GM04504 (cell line): ENCODE results near the gene AGBL4.

Experiments
- DNase-seq: peaks from one replicate; pipeline ENCODE4 v3.0.0-alpha.2; 2012; ENCODE audit warnings: low read depth

Gene AGBL4

DNA sequence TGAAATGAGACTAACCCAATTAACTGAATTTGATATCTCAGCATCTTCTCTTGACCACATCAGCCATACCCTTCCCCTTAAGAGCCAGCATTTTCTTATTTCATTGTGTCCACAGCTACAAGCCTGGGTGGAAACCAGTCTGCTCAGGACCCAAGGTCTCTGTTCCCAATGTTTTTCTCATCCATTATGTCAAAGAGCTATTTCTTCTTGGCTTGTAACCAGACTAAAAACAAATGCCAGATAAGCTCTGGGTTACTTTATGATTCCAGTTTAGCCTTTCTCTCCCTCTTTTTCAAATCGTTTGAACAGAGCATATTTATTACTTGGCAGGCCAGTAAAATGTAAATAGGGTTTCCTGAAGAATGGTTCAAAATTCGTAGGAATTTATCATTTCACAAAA, 1442.5 kb downstream of the AGBL4 start:
- DNase-seq = no peak

DNA sequence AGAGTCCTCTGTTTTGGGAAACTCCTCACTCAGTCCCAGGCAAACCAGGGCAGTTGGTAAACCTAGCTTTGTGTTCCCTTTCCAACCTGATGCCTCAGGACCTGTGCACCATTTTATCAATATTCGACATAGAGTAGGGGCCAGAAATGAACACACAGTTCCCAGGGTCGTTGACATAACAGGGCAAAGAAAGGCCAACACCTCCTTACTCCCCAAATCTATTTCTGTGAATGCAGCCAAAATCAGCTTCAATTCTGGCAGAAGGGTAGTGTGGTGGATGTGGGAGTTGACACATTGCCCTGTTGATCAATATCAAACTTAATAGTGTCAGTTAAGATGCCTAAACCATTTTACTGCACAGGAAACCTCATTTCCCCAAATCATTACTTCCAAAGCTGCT, 1447.2 kb downstream of the AGBL4 start:
- DNase-seq = no peak

DNA sequence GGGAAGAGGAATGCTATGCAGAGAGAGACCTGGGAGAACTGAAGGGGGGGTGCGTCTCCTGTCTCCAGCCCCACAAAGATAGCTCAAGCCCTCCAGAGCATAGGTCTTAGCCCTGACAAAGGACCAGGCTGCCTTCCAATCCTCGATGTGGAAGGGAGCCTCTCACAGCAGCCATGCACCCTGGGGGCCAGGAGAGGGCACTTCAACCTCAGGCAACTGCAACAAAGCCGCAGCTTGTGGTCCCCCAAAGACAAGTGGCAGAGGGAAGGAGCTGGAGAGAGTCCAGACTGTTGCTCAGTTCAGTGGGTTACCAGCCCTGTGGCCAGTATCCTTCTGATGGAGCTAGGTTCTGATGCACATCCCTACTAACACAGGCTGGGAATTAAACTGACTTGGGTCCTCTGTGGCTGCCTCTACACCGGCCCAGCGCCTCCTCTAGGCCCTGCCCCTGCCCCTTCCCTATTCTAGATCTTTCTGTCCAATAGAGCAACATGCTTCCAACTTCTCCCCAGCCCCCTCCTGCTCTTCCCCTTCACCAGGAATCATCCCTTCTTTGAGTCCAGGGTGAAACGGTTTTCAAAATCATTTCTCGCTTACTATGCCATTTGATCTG, 1451.0 kb downstream of the AGBL4 start:
- DNase-seq = peak; percentile 4

GRCh38 chr1:48572134-48572533, 1451.6 kb downstream of the AGBL4 start:
- DNase-seq = no peak

GRCh38 chr1:48571303-48571987, 1452.3 kb downstream of the AGBL4 start:
- no peak for DNase-seq

DNA sequence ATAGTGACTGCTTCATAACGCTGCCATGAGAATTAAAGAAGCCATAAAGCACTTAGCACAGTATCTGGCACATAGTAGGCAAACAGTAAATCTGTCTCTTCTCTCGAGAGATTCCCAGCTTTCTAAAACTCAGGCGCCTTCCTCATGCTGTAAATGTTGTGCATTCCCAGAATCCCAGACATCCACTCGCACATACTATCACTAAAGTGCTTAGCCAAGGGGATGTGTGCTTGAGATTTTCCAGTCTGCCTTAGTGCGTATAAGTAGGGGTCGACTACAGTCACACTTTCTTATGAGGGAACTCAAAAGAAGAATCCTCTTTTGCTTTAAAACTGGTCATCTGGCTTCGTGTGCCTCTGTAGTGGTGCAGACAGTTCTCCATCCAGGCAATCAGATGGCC, 1453.2 kb downstream of the AGBL4 start:
- no peak for DNase-seq

- DNase-seq = no peak
Measured at GRCh38 chr1:48568501-48568900, 1455.3 kb downstream of the AGBL4 start.

GRCh38 chr1:48566492-48566891, 1457.3 kb downstream of the AGBL4 start:
- no peak for DNase-seq

GRCh38 chr1:48563021-48563420, 1460.7 kb downstream of the AGBL4 start:
- DNase-seq = no peak

- no peak for DNase-seq
Measured at GRCh38 chr1:48561444-48561843, 1462.3 kb downstream of the AGBL4 start.

- DNase-seq = no peak
Measured at GRCh38 chr1:48560577-48560976, 1463.2 kb downstream of the AGBL4 start.

GRCh38 chr1:48560116-48560515, 1463.6 kb downstream of the AGBL4 start:
- DNase-seq = no peak

- no peak for DNase-seq
Measured at GRCh38 chr1:48558366-48558765, 1465.4 kb downstream of the AGBL4 start.

GRCh38 chr1:48556186-48556850, 1467.4 kb downstream of the AGBL4 start:
- DNase-seq = no peak

DNA sequence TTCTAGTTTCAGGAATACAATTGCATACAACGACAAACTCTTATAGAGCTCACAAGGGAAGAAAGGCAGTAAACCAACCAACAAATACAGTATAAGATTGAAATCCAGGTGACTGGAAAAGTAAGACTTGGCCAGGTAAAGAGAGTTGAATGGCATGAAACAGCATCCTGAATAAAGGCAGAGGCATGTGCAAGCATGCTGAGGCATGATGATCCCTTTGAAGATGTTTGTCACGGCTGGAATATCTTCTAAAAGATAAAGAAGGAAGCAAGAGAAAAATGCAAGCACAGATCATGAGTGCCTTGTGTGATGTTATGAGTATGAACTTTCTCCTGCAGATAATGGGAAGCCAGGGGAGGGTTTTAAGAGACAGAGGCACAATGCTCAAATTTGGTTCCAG, 1468.5 kb downstream of the AGBL4 start:
- DNase-seq = no peak

- DNase-seq = no peak
Measured at GRCh38 chr1:48552903-48553606, 1470.7 kb downstream of the AGBL4 start.

GRCh38 chr1:48552420-48552819, 1471.3 kb downstream of the AGBL4 start:
- no peak for DNase-seq

DNA sequence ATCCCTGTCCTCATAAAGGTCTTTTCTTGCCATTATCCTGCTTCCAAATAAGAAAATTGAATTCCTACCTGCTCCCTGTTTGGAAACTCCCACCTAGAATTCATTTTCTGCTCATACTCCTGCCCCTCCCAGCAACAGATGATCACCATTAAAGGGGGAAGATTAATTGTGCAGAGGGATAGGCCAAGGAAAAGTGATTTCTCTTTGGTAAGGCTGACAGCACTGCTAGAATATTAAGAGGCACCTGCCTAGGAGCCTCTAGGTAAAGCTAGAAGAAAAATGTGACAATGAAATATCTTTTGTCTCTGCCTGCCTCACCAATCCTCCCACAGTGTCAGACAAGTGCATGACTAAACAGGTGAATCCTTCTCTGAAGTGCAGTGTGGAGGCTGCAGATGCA, 1474.8 kb downstream of the AGBL4 start:
- DNase-seq = no peak

GRCh38 chr1:48547561-48548220, 1476.1 kb downstream of the AGBL4 start:
- no peak for DNase-seq

DNA sequence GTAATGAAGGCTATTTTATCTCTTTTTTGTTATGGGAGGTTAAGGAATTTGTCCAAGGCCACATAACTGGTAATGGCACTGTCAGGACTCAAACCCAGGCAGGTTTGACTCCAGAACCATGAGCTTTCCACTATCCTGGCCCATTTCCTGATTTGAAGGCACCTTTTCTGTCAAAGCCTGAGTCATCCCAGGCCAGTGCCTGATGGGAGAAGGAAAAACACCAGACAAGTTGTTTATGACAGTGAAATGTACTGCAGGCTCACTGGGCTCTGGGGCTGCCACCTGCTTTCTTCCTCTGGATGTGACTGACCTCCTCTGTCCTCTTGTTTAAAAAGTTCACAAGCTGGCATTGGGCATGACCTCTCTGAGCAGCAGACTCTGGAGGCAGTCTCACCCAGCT, 1479.9 kb downstream of the AGBL4 start:
- DNase-seq = no peak

DNA sequence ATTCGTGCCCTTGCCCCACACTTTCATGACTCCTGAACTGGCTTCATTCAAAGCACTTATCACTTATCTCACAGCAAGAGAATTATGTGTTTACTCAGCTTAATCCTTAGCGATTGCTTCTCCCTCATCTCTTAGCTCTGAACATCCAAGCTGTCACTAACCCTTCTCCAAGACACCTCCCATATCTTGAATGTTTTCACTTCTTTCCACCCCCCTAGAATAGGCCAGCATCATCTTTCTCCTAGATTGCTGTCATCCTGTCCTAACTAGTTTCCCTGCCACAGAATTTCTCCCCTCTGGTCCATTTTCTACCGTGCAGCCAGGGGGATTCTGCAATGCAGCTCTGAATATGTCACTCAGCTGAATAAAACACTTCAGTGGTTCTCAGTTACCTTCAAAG, 1483.2 kb downstream of the AGBL4 start:
- DNase-seq = no peak

DNA sequence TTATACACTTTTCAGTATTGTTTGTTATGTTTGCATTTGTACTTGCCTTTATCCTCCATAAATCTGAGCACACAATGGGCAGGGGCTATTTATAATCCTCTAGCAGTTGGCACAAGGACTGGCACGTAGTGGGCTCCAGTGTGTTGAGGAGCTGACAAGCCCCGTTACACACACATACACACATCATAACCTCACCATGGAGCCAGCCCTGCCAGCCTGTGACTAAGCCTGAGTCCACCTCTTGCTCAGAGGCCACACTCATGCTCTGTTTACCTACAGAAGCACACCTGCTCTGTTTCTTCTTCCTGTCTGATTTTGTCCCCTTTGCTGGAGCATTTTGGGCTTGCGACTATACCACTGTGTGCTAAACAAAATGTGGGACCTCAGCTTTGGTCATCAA, 1487.3 kb downstream of the AGBL4 start:
- DNase-seq = no peak
